Heart right ventricle (tissue), 16 donors: Measurements from ENCODE around the gene PXDC1. TPM values are rescaled to one million over a fixed set of nuclear protein-coding genes. Genes with fewer than 3 reads are reported as not detected.

ENCODE experiments used
- ATAC-seq, 8 donors: fragments of 200-7000 bp; cut with Tn5 transposase; one replicate each; pipeline ENCODE4 v1.9.1; 2020; ENCODE audit warnings: mild to moderate bottlenecking in 8 of 8, moderate library complexity in 8 of 8, moderate number of reproducible peaks in 1 of 8
- DNase-seq, 2 donors: peaks; one replicate each; pipeline ENCODE4 v3.0.0-alpha.2; 2020
- H3K27ac ChIP-seq, 10 donors: fragments of 200-600 bp; sonication (generic) in 2 of 10; one replicate each; pipeline versions ENCODE4 v1.5.0 to v1.8.0; 2020 to 2022; ENCODE audit warnings: mild to moderate bottlenecking in 3 of 10
- H3K27me3 ChIP-seq, 7 donors: fragments of 200-600 bp; one replicate each; pipeline ENCODE4 v1.8.0; 2021 to 2022; ENCODE audit warnings: mild to moderate bottlenecking in 2 of 7
- H3K36me3 ChIP-seq, 9 donors: fragments of 200-600 bp; sonication (generic) in 1 of 9; one replicate each; pipeline versions ENCODE4 v1.5.0 to v1.8.0; 2020 to 2022; ENCODE audit warnings: mild to moderate bottlenecking in 2 of 9
- H3K4me1 ChIP-seq, 9 donors: fragments of 200-600 bp; sonication (generic) in 1 of 9; one replicate each; pipeline versions ENCODE4 v1.5.0 to v1.8.0; 2020 to 2022; ENCODE audit warnings: mild to moderate bottlenecking in 4 of 9
- H3K4me3 ChIP-seq, 10 donors: fragments of 200-600 bp; sonication (generic) in 2 of 10; one replicate each; pipeline versions ENCODE4 v1.5.0 to v1.8.0; 2020 to 2022; ENCODE audit warnings: mild to moderate bottlenecking in 7 of 10, moderate library complexity in 2 of 10
- H3K9me3 ChIP-seq, 11 donors: fragments of 200-600 bp in 10 of 11; sonication (generic) in 2 of 11; one replicate each; pipeline versions ENCODE4 v1.5.0 to v1.8.0; 2013 to 2022; ENCODE audit warnings: mild to moderate bottlenecking in 2 of 11, control low read depth in 1 of 11, moderate library complexity in 1 of 11
- WGBS, 2 donors: extraction: QIAGEN DNeasy Blood & Tissue Kit; methylation state at CpG; one replicate each; pipeline ENCODE4 v1.1.7; 2013; ENCODE audit warnings: inconsistent platforms in 1 of 2; 5-methylcytosine and 5-hydroxymethylcytosine counted together
- intact Hi-C, 10 donors: fragments of 100-400 bp; cut with DNase I; formaldehyde crosslinking; loops; one replicate each; pipeline versions ENCODE4 v1.11.1 to v1.14.2; 2022
- polyA plus RNA-seq, 2 donors: library from polyadenylated mRNA; stranded (reverse); fragments of 200-250 nt; gene quantifications; one replicate each; pipeline ENCODE4 v1.2.3, GENCODE V29; 2013
- total RNA-seq, 10 donors: library from RNA; stranded (reverse); fragmentation: NEBNext Ultra II Directional in 3 of 10; extraction: Animal tissue kit (Norgen Biotek cat#: 25700) in 3 of 10; gene quantifications; one replicate each; pipeline versions ENCODE4 v1.2.1 to v1.2.4, GENCODE V29; 2021 to 2023
- TF ChIP-seq, protein P1 (sequence below), 9 donors: fragments of 200-600 bp; sonication (generic) in 2 of 9; IDR thresholded peaks; one replicate each; pipeline versions ENCODE4 v1.5.0 to v1.8.0; 2021 to 2022; ENCODE audit warnings: antibody characterized with exemption in 9 of 9, mild to moderate bottlenecking in 5 of 9, moderate library complexity in 1 of 9
- donor health status: Arrhythmogenic right ventricular cardiomyopathy.
- donor health status: ischemic (EF 13 %, LVEDD 7.1; RV severe dilation, severe dysfunction).
- donor health status: healthy with polysubstance abuse.
- donor health status: DM: no; HTN: yes; CAD: no.
- donor health status: DM: no; HTN: no; CAD: no.
- donor health status: ischemic (EF 25% LVEDD 6.9; RV normal size, moderate dysfunction).
- donor health status: ischemic (EF 25% LVEDD 5.7; RV mildly dilated, moderate dysfunction).
- donor health status: healthy.
- donor health status: DM: yes; HTN: yes; CAD: no.
- donor health status: Ischemic cardiomyopathy.
- donor health status: ischemic (EF 35%, LVEDD 5.7; RV mildly dilated, moderate dysfunction).
- donor health status: nonischemic (EF 11% LVEDD 7.7; RV severe dilation, severe dysfunction).
- donor health status: DM: yes; HTN: yes; CAD: no.
- donor health status: PGD.
- donor health status: ischemic (EF 29% LVEDD 5.4; RV normal size, mild dysfunction).
- donor health status: nonischemic (EF 23%, LVEDD 6.1; RV moderate dilation, normal function).

The PXDC1 gene
- total and polyA plus RNA-seq, 12 donors, result 11.3 to 69.9 (median 21.7) TPM

DNA sequence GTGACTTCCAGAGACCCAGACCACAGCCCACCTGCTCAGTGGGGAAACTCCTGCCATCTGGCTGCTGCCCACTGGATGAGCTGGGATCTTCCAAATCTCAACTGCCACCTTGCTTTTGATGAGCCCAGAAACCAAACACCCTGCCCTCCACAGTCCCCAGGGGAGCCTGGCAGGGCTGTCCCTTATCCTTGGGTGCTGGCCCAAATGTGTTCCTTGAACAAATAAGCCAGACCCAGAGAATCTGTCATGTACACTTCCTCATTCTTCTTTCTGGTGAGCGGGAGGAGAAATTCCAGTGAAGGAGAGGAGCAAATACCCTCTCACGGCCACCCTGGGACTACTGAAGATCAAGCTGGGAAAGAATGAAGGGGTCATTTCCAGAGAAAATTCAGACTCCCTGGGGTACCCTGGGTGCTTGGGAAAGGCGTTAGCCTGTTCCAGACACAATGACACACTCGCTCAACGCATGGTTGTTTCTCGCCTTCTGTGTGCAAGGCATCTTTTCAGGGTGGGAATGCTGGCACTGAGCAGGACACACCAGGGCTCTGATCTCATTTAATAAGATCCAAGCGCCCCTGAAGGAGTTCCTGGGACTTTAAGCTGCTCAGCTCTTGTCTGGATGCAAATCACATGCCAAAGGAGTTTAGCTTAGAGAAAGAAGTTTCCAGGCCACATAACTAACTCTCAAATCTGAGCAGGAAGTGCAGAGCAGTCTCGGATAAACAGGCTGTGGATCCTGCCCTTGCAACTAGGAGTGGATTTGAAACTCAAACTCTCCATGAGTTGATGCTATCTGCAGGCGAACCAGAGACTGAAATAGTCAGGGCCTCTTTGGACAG is 38.5 kb downstream of the PXDC1 start:
- no peak for DNase-seq
- Histone ChIP-seq H3K4me3 (no peak overlapping the region), H3K9me3 (peaks cover 0 to 6% (median 0%) of the 10 kb centered on the region in 11 donors), H3K27me3 (no peaks in the 10 kb centered on the region), H3K4me1 (no peaks in the 10 kb centered on the region), H3K27ac (no peak overlapping the region), H3K36me3 (peaks cover 0 to 3% (median 0%) of the 10 kb centered on the region in 9 donors)
- 82 to 83% methylated on average over 9 of the region's 9 CpGs for WGBS, 2 donors
- TF ChIP-seq, protein P1, sequence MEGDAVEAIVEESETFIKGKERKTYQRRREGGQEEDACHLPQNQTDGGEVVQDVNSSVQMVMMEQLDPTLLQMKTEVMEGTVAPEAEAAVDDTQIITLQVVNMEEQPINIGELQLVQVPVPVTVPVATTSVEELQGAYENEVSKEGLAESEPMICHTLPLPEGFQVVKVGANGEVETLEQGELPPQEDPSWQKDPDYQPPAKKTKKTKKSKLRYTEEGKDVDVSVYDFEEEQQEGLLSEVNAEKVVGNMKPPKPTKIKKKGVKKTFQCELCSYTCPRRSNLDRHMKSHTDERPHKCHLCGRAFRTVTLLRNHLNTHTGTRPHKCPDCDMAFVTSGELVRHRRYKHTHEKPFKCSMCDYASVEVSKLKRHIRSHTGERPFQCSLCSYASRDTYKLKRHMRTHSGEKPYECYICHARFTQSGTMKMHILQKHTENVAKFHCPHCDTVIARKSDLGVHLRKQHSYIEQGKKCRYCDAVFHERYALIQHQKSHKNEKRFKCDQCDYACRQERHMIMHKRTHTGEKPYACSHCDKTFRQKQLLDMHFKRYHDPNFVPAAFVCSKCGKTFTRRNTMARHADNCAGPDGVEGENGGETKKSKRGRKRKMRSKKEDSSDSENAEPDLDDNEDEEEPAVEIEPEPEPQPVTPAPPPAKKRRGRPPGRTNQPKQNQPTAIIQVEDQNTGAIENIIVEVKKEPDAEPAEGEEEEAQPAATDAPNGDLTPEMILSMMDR (IDR thresholded peaks at IDR 0.05), result no peak
- intact Hi-C loops, result no loop called here
- no peak for ATAC-seq

GRCh38 chr6:3711776-3712175 is 39.7 kb downstream of the PXDC1 start:
- Histone ChIP-seq H3K9me3 (peaks cover 0 to 8% (median 0%) of the 10 kb centered on the region in 11 donors), H3K4me1 (peaks cover 0 to 4% (median 0%) of the 10 kb centered on the region in 9 donors), H3K4me3 (no peak overlapping the region), H3K27me3 (no peaks in the 10 kb centered on the region), H3K36me3 (peaks cover 0 to 3% (median 0%) of the 10 kb centered on the region in 9 donors), H3K27ac (no peak overlapping the region)
- ATAC-seq, result no peak
- TF ChIP-seq, protein P1 (IDR thresholded peaks at IDR 0.05), result no peak
- intact Hi-C loops, result no loop called here
- no peak for DNase-seq
- WGBS, 2 donors, result 88 to 92% methylated on average over 6 of the region's 6 CpGs

- H3K27ac ChIP-seq, result no peak overlapping the region
- TF ChIP-seq, protein P1 (IDR thresholded peaks at IDR 0.05), result no peak
- DNase-seq (no peak), ATAC-seq (no peak)
- peaks cover 0 to 3% (median 0%) of the 10 kb centered on the region in 9 donors for H3K36me3 ChIP-seq
- no peaks in the 10 kb centered on the region for H3K27me3 ChIP-seq
- peaks cover 0 to 14% (median 0%) of the 10 kb centered on the region in 11 donors for H3K9me3 ChIP-seq
- peaks cover 0 to 5% (median 0%) of the 10 kb centered on the region in 9 donors for H3K4me1 ChIP-seq
- H3K4me3 ChIP-seq, result no peak overlapping the region
- 90 to 92% methylated on average over 7 of the region's 7 CpGs for whole genome bisulfite sequencing, 2 donors
- intact Hi-C loops, result no loop called here
Measured at GRCh38 chr6:3710403-3710802, 41.1 kb downstream of the PXDC1 start.

- peaks cover 0 to 9% (median 0%) of the 10 kb centered on the region in 11 donors for H3K9me3 ChIP-seq
- H3K27me3 ChIP-seq, result no peaks in the 10 kb centered on the region
- H3K27ac ChIP-seq, result no peak overlapping the region
- no peaks in the 10 kb centered on the region for H3K36me3 ChIP-seq
- DNase-seq, result no peak
- H3K4me3 ChIP-seq, result no peak overlapping the region
- no peak for ATAC-seq
- peaks cover 0 to 5% (median 0%) of the 10 kb centered on the region in 9 donors for H3K4me1 ChIP-seq
- intact Hi-C loops, result loop anchor here in 1 of 10 donors (10.0 kb wide), 1 partner anchor 294 kb away; no protein-coding TSS in a partner anchor
- WGBS, 2 donors, result 83 to 93% methylated on average over 4 of the region's 4 CpGs
- TF ChIP-seq, protein P1 (IDR thresholded peaks at IDR 0.05), result no peak
Measured at GRCh38 chr6:3708540-3708939, 43.0 kb downstream of the PXDC1 start.
